GM12873 (cell line): ENCODE measurements around the gene TNFAIP6.

Experiments
- TF ChIP-seq, protein P1 (sequence below): IDR thresholded peaks from 2 replicates; pipeline ENCODE4 v1.5.1; 2012; ENCODE audit warnings: low read depth, mild to moderate bottlenecking, moderate library complexity, low read length, control low read depth; ENCODE audit not compliant: insufficient read depth; ENCODE audit errors: missing control alignments

The TNFAIP6 gene, protein sequence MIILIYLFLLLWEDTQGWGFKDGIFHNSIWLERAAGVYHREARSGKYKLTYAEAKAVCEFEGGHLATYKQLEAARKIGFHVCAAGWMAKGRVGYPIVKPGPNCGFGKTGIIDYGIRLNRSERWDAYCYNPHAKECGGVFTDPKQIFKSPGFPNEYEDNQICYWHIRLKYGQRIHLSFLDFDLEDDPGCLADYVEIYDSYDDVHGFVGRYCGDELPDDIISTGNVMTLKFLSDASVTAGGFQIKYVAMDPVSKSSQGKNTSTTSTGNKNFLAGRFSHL

DNA sequence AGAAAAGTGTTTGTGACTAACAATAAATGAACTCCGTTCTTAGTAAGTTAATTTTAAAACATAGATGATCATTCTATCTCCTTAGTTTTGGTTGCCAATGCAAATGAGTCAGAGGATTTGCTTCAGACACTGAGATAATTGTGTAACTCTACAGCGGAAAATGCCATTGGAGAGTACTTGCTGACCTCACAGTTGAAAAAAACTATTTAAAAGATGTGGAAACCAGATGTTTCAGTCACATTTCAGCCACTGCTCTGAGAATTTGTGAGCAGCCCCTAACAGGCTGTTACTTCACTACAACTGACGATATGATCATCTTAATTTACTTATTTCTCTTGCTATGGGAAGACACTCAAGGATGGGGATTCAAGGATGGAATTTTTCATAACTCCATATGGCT is at the start of gene TNFAIP6:
TNFAIP6 (plus strand) TSS at position 234 of the 400 bp plus-strand sequence; CDS start at position 309, 75 bp downstream.
- TF ChIP-seq, protein P1, sequence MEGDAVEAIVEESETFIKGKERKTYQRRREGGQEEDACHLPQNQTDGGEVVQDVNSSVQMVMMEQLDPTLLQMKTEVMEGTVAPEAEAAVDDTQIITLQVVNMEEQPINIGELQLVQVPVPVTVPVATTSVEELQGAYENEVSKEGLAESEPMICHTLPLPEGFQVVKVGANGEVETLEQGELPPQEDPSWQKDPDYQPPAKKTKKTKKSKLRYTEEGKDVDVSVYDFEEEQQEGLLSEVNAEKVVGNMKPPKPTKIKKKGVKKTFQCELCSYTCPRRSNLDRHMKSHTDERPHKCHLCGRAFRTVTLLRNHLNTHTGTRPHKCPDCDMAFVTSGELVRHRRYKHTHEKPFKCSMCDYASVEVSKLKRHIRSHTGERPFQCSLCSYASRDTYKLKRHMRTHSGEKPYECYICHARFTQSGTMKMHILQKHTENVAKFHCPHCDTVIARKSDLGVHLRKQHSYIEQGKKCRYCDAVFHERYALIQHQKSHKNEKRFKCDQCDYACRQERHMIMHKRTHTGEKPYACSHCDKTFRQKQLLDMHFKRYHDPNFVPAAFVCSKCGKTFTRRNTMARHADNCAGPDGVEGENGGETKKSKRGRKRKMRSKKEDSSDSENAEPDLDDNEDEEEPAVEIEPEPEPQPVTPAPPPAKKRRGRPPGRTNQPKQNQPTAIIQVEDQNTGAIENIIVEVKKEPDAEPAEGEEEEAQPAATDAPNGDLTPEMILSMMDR, result no peak

DNA sequence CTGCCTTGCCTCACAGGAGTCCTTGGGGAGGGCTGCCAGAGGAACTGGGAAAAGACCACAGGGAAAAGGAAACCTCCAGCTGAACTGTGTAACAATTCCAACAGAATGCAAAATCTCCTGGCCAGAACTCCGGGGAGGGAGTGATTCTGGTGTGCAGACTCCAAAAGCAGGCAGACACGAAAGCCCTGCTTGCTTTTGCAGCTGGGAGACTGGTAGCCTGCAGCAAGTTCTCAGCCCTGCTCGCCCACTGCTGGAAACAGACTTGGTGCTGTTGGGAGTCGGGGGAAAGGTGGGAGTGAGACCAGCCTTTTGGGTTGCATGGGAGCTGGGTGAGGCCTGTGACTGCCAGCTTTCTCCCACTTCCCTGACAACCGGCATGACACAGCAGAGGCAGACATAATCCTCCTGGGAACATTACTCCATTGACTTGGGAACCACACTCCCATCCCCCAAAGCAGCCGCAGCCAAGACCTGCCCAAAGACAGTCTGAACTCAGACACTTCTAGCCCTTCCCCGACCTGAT is 42.0 kb upstream of the TNFAIP6 start:
- TF ChIP-seq, protein P1, result no peak

DNA sequence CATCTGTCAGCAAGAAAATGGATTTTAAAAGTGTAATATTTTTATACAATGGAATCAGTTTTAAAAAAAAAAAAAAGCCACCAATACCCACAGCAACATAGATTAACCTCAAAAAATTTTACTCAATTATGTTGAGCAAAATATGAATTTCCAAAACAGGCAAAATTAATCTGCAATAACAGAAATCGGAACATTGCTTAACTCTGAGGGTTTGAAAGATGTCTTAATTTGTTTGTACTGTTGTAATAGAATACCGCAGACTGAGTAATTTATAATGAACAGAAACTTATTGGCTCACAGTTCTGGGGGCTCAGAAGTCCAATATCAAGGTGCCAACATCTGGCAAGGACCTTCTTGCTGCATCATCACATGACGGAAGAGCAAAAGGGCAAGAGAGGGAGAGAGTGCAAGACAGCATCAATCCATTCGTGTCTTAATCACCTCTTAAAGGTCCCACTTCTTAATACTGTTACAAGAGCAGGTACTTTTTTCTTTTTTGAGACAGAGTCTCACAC is 31.8 kb upstream of the TNFAIP6 start:
- TF ChIP-seq, protein P1, result no peak

DNA sequence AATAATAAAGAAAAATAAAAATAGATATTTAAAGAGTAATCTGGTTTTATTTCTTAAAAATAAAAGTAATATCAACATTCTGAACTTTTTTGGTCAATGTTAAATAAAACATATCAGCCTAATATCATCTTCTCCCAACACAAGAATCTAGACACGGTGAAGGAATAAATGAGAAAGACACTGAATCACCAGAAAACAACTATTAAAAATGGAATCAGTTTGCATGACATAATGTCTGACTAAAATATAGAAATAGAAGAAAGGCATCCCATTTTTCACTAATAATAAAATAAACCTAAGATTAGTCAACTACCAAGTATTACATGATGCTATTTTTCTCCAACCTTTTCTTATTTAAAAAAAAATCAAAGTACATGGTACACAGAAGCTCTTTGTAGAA is 30.8 kb upstream of the TNFAIP6 start:
- TF ChIP-seq, protein P1, result no peak

DNA sequence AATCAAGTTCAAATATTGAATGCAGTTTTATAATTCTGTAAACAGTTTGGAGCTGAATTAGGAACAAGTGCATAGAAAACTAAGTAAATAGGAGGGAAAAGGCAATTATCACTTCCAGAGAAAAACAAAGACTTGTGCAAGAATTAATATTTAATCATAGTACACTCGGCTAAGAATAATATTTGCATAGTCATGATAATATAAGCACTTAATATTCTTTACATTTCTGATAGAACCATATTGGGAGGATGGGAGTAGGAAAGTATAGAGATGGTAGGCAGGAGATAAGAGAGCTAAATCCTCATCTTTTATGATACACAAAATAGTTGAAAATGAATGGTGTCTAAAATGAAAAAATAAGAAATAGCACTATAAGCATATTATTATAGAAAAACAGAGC is 27.4 kb upstream of the TNFAIP6 start:
- TF ChIP-seq, protein P1, result no peak

DNA sequence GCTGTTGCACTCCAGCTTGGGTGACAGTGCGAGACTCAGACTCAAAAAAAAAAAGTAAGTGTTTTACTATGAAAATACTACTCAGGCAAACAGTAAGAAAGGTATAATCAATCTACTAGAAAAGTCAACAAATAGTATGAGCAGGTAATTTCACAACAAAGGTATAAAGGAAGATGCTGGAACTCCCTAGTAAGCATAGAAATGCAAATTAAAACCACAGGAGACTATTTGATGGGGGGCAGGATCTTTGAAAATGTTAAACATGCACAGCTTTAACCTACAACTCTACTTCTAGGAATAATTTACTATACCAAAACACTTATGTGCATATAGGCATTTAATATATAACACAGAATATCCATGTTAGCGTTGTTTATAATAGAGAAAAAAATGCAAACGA is 24.3 kb upstream of the TNFAIP6 start:
- TF ChIP-seq, protein P1, result no peak

DNA sequence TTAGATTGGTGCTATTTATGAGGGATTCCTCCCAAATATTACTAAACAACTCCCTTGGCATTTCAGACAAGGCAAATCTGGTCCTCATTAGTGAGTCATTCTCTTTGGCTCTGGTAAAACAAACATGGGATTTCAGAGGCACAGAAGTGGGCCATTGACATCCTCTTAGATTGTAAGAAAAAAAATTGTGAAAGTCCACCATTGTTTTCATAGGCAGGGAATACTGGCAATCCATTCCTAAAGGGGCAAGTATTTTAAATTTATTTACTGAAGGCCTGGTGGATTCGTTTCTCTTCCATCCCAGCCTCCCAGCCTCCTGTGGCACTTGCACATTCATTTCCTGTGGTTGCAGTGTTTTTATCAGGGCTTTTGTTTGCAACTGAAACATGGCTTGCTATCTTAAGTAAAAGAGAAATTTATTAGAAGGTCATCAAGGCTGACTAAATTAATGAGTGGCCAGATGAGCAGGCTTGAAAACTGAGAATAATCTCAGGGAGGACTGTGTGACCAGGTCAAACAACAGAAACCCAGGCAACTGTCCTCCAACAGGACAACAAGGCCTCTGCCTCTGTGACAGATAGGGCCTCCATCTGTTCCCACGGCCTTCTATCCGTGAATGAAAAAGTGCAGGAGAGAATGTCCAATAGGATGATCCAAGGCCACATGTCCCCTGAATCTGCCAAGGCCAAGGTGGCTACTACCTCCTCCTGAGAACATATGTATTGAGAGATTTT is 23.1 kb upstream of the TNFAIP6 start:
- TF ChIP-seq, protein P1, result no peak
